NCI-H146 treated with DMSO at 0.1 percent for 48 hours (cell line): ENCODE results near the gene PSMD14.
"Not testable (repeated sequence)": the region's sequence is repeated elsewhere in the genome, so short reads cannot be mapped to it uniquely, and the experiment has no call there.

Experiments
- DNase-seq: peaks from one replicate; lab custom pipeline; 2025; ENCODE audit not compliant: unreplicated experiment; lab: John Stamatoyannopoulos, UW

PSMD14 gene

GRCh38 chr2:161308178-161308955, at the start of gene PSMD14:
TSS of gene PSMD14 (plus strand) at chr2:161308425. CDS start at chr2:161318826, 10,401 bp downstream.
- DNase-seq: peak; percentile 78

GRCh38 chr2:161265874-161266273, 42.4 kb upstream of the PSMD14 start:
- DNase-seq: no peak

DNA sequence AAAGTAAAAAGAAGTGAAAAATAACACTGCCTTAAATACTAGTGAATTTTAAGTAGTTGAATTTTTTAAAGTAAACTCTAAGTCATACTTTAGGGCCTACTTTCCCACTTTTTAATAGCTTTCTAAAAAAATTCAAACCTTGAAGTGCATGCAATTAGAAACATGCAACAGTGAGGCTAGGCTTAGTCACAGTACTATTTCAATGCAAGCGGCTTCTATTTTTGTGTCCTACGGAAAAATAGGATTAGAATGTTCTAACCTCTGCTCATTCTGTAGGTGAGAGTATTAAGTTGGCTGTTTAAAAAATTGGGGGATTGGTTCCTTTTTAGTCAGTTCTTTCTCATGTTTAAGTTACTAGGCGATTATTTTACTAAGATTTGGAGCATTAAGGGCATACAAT, 39.1 kb upstream of the PSMD14 start:
- no peak for DNase-seq

GRCh38 chr2:161273038-161273760, 35.0 kb upstream of the PSMD14 start:
- DNase-seq: peak; percentile 45

GRCh38 chr2:161278564-161279229, 29.5 kb upstream of the PSMD14 start:
- DNase-seq: not testable (repeated sequence)

DNA sequence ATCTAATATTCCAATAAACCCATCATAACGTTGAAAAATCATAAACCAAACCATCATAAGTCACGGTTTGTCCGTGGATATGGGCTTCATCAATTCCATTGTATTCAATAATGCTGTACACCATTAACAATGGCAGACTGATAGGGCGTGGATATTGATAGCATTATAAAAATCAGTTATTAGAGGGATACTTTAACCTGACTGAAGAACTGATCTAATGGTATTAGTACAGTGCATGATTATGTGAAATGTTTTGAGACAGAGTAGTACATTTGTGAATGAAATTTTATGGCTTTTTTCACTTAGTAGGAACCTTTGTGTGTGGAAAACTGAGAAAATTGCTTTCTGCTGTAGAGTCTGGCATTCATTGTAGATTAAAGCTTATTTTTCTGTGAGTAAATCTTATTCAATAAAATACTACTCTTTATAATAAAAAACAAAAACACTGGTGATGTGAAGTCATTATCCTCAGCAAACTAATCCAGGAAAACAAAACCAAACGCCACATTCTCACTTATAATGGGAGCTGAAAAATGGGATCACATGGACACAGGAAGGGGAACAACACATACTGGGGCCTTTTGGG, 28.9 kb upstream of the PSMD14 start:
- DNase-seq: not testable (repeated sequence)

DNA sequence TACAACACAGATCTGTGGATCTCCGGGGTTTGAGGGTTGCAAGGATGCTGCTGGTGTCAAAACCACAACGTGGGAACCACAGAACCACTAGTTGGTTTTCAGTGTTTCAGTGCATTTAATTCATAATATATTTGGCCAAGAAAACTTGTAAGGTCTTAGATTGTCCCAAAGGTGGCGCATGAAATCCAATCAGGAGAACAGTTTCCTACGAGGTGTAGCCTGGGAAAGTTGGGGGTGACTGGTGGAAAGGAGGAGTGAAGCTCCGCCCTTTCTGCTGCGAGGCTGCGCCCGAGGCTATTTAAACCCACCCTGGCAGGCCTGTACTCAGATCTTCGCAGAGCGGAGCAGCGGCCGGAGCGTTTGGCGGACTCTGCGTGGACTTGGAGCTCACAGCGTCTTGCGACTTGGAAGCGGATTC, 27.3 kb upstream of the PSMD14 start:
- DNase-seq: not testable (repeated sequence)

DNA sequence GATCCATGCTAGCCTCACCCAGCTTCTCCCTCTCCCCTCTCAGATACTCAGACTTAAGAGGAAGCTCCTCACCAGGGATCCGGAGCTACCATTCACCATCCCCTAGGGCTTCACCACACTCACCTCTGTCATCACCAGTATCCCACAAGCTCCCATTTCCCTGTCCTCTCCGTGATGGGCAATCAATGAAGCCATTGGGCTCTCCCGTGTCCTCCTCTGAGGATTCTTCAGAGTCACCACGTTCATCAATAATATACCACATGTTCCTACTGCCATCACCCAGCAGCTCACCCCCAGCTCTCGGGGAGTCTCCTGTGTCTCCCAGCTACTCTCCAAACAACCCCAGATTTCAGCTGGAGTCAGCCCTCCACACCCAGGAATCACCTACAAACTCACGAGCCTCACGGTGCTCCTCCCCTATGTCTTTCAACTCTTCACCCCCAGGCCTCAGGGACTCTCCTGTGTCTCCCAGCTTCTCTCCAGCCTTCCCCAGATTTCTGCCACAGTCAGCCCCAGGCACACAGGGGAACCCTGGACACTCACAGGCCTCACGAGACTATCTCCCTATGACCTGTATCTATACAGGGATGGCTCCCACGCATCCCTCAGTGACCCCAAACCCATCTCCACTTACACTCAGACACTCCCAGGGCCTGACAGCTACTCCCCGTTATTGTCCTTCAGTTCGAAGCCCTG, 26.5 kb upstream of the PSMD14 start:
- DNase-seq: not testable (repeated sequence)

DNA sequence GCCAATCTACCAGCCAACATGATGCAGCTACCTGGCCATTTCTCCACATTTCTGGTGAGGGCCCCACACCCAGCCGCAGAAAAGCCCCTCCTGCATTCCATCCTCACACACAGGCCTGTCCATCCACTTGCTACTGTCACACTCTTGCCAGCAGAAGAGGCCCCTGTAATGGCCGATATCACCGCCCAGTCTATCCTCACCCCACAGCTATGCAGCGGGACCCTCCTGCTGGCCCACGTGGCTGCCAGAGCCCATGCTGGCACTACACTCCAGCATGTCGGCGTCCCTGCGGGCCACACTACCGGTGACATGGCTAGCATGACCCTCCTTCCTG, 25.9 kb upstream of the PSMD14 start:
- DNase-seq: not testable (repeated sequence)

DNA sequence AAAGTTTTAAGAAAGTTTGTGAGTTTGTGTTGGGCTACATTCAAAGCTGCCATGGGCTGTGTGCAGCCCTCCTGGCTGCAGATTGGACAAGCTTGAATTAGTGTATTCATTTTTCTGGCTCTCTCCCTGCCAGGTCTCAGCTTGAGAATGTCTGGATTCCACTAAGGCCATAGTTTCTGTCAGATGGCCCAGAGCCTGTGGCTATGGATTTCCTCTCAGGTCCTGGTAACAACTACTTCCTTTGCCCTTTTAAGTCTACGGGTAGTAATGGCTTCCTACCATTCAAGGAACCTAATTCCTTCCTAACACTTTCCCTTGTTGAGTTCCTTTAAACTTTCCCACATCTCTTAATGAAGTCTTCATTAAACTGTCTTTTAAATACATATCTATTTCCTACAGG, 24.3 kb upstream of the PSMD14 start:
- DNase-seq: no peak

DNA sequence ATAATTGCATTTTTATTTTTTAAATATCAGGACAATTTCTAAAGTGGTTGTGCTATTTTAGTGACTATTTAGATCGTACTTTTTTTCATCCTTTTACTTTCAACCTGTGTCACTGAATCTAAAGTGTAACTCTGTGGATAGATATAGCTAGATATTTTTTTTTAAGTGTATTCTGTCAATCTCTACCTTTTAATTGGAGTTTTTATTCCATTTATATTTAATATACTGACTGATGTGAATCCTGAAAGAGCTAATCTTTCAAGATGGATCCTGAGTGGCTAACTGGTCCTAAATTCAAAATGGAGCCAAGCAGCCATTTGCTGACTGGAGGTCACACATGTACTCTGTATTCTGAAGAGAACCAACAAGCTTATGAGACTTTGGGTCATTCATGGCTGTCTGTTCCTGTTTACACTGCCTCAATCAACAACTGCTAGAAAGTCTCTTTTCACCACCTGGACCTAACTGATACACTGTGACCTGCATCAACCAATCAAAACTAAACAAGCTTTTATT, 4.6 kb upstream of the PSMD14 start:
- no peak for DNase-seq

DNA sequence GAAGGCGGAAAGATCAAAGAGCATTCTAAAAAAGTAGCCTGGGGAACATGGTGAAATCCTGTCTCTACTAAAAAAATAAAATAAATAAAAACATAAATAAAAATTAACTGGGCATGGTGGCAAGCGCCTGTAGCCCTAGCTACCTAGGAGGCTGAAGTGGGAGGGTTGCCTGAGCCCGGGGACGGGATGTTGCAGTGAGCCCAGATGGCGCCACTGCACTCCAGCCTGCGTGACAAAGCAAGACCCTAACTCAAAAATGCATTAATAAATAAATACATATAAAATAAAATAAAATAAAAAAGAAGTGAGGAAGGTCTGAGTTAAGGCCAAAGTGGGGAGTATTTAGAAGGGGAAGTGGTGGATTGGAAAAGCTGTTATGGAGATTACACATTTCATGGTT, 1.3 kb upstream of the PSMD14 start:
- DNase-seq: no peak

DNA sequence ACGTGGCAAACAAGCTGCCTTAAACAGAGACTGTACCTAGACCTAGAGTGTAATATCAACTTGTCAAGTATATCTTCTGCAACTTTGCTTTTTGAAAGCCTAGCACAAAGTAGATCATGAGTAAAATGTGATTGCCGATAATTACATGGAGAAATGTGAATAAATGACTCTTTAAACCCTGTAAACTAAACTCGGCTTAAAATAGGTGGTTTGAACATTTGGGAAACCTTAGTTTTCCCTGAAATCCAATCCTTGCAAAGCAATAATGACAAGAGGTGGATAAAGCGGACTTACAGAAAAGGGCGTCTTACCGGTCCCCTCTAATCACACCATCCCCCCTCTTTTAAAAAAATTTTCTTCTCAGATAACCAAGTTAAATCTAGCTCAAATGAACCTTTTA, 549 bp upstream of the PSMD14 start:
- no peak for DNase-seq

GRCh38 chr2:161312996-161313395, 4.8 kb downstream of the PSMD14 start:
- DNase-seq: no peak

GRCh38 chr2:161315380-161315779, 7.2 kb downstream of the PSMD14 start:
- no peak for DNase-seq

- no peak for DNase-seq
These were observed 8.5 kb downstream of the PSMD14 start for GRCh38 chr2:161316701-161317100.

GRCh38 chr2:161321944-161322648, 13.9 kb downstream of the PSMD14 start:
- DNase-seq: no peak

DNA sequence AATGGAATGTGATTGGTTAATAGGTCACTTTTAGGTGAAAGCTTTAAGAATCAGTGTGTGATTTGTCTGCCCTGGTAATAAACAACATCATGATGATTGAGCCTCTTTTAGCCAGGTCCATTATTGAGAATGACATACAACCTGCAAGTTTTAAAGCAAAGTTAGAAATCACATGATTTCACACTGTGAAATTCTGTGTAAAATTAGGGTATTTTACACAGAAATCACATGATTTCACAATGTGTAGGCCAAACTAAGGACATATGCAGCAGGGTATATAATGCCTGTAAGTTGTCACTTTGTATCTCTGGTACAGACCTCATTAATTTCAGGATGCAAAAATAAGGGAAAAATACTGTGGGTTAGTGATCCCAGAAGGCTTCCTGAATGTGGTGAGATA, 16.7 kb downstream of the PSMD14 start:
- DNase-seq: no peak

- no peak for DNase-seq
These were observed 19.4 kb downstream of the PSMD14 start for GRCh38 chr2:161327582-161327981.

DNA sequence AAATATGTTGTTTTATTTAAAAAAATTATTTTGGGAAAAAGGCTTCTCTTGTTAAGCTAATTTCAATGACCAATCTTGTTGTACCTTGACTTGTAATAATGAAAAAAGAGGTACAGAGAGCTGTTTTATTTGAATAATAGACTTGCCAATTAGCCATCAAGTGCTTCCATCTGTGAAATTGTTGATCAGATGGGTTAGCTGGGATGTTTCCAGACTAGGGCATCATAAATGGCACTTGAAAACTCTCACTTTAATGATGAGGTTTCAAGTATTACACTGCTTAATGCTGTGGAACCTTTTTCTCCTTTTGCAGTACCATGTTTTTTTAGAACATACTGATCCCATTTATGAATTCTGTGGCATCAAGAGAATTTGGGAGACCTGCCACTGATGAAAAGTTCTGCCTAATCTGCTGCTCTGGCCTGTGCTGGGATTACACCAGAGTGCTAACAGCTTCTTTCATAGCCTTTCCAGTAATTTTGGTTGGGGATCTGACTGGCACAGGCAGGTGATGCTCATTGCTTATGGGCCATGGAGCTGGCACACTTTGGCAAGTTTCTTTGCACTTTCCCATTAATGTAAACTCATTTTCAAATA, 24.2 kb downstream of the PSMD14 start:
- DNase-seq: no peak
